NCI-H2107 (cell line): ENCODE results near the gene UBE2O.

ENCODE experiments used
- DNase-seq: peaks from one replicate; lab custom pipeline; 2025; lab: John Stamatoyannopoulos, UW

UBE2O gene

GRCh38 chr17:76388966-76389888, 63.7 kb downstream of the UBE2O start:
- DNase-seq = no peak

GRCh38 chr17:76386966-76387765, 65.8 kb downstream of the UBE2O start:
- no peak for DNase-seq

DNA sequence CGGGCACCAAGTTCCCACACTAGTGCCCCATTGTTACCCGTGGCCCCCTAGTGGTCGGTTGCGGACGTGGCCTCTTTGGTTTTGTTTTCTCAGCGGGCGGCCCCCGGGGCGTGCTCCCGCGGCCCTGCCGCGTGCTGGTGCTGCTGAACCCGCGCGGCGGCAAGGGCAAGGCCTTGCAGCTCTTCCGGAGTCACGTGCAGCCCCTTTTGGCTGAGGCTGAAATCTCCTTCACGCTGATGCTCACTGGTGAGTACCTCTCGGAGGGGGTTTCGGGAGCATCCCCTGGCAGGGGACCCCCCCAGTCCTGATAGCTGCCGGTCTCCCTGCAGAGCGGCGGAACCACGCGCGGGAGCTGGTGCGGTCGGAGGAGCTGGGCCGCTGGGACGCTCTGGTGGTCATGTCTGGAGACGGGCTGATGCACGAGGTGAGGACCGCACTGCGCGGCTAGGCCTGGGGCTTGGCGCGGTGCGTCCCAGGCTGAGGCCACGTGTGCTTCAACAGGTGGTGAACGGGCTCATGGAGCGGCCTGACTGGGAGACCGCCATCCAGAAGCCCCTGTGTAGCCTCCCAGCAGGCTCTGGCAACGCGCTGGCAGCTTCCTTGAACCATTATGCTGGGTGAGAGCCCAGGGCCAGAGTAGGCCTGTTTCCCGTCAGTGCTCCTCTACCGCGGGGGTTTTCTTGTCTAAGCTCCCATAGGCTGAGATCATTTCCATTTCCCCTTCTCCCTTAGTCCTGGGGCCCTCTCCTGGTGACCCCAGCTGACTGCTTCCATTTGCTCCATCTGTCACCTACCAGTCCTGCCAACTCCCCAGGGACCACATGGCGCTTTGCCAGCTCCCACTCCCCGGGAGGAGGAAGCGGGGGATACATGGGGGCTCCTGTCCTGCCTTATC, 66.8 kb downstream of the UBE2O start:
- no peak for DNase-seq

GRCh38 chr17:76384987-76385891, 67.7 kb downstream of the UBE2O start:
- DNase-seq = no peak

GRCh38 chr17:76384222-76384986, 68.5 kb downstream of the UBE2O start, which contains the start of gene SPHK1:
Gene SPHK1 (plus strand): TSS chr17:76384609. CDS start chr17:76385645, 1,036 bp downstream.
- no peak for DNase-seq

- no peak for DNase-seq
These were observed 69.3 kb downstream of the UBE2O start for GRCh38 chr17:76383546-76384221.

- DNase-seq = no peak
These were observed 70.0 kb downstream of the UBE2O start for GRCh38 chr17:76382803-76383545.

GRCh38 chr17:76382351-76382802, 70.6 kb downstream of the UBE2O start:
- DNase-seq = no peak

DNA sequence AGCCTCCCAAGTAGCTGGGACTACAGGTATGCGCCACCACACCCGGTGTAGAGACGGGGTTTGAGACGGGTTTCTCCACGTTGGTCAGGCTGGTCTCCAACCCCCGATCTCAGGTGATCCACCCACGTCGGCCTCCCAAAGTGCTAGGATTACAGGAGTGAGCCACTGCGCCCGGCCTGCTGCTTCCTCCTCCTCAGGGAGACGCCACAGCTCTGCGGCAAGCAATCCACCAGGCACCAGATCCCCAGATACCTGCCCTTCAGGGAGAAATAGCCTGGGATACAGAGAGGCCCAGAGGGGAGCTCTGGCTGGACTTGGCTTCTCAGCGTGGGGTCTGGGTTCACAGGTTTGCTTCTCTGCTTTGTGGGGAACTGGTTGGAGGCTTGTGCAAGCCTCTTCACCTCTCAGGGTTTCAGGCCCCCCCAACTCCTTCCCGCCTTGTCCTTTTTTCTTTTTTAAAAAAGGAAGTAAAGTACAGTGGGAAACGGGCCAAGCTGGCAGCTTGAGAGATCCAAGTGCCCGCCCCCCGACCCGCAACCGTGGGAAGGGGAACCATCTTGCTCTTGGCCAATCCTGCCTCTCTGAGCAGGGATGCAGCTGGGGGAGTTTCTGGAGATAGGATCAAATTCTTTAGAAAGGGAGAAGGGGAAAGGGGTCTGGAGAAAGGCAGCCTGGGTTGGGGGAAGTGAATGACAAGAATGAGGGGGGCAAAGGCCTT, 71.2 kb downstream of the UBE2O start:
- DNase-seq = no peak

GRCh38 chr17:76379646-76380376, 73.1 kb downstream of the UBE2O start:
- no peak for DNase-seq

- DNase-seq = no peak
These were observed 73.7 kb downstream of the UBE2O start for GRCh38 chr17:76379275-76379641.

DNA sequence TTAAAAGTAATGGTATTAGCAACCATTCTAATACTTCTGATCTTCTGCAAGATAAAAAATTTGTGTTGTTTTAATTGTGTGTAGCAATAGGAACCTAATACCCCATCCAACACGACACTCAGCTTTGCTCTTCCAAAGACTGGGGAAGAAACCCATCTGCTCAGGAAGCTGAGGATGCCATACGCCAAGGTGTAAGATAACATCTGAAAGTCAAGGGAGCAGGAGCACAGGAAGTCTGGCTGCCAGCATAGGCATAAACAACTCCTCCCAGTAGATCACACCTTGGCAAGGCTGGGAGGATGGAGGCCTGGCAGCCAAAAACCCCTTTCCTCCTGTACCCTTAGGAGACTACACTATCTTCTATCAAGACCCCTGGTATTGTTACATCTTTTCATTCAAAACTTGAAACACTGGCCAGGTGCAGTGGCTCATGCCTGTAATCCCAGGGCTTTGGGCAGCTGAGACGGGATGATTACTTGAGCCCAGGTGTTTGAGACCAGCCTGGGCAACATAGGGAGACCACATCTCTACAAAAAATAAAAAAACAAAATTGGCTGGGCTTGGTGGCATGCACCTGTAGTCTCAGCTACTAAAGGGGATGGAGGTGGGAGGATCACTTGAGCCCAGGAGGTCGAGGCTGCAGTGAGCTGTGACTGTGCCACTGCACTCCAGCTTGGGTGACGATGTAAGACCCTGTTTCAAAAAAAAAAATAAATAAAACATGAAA, 74.2 kb downstream of the UBE2O start:
- DNase-seq = no peak

DNA sequence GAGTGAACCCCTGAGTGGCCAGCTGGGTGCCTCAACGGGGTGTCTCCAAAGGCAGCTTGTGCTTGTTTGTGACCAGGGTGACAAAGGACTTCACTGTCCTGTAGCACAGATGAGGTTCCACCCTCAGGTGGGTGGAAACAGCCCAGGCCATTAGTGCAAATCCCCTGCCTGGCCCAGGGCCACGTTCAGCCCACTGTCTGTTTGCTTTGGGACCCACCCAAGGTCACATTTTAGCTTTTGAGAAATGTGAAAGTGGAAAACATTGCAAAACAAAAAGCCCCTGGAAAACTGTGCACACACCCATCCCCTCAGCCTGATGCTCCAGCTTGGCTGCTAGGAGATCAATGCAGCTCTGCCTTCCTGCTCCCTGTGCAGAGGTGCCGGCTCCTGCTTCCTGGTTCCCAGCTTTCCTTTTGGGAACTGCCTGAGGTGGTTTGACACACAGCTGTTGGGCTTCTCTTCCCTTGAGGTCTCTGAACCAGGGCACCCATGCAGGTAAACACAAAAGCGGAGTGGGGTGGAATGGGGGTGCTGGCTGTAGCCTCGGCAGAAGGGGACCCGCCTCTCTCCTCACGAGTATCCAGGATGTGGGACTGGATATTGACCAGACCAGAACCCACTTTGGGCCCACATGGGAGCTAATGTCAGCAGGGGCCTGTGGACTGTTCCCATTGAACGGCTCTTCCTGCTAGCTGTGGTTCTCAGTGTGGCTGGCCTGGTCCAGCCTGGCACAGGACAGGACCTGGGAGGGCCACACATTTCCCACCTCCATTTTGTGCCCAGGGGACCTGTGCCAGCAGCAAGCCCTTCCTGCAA, 76.4 kb downstream of the UBE2O start:
- no peak for DNase-seq

DNA sequence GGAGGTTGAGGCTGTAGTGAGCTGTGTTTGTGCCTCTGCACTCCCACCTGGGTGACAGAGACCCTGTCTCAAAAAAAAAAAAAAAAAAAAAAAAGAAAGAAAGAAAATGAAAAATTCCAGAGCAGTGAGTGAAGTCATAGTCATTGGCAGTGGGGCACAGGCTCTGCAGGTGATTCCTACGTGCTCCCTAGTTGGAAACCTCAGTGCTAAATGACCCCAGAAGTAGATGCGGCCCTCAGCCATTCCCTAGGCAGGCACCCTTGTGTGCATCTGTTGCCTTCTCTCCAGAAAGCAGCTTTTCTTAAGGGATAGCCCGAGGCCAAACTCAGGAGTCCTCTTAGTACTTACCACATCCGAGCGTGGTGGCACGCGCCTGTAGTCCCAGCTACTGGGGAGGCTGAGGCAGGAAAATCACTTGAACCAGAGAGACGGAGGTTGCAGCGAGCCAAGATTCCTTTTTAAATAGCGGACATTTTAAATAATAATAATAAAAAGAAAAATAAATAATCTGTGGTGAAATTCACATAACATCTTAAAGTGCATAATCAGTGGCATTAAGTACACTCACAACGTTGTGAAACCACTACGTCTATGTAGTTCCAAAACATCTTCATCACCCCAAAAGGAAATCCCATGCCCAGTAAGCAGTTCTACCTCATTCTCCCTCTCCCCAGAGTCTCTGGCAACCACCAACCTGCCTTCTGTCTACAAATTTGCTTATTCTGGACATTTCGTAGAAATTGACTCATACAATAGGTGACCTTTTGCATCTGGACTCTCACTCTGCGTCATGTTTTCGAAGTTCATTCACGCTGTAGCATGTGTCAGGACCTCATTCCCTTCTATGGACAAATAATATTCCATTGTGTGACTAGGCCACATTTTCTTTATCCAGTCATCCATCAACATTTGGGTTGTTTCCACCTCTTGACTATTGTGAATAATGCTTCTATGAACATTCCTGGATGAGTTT, 81.0 kb downstream of the UBE2O start:
- DNase-seq = no peak
